SH-SY5Y (cell line): Measurements from ENCODE around the gene TMEM69.

Experiments
- GATA2 ChIP-seq: IDR thresholded peaks from 2 replicates; pipeline ENCODE4 v1.6.1; 2011; ENCODE audit warnings: mild to moderate bottlenecking, low read depth, low read length
- GATA3 ChIP-seq: IDR thresholded peaks from 2 replicates; pipeline ENCODE4 v1.6.1; 2011; ENCODE audit warnings: low read depth, mild to moderate bottlenecking, low read length, moderate library complexity

DNA sequence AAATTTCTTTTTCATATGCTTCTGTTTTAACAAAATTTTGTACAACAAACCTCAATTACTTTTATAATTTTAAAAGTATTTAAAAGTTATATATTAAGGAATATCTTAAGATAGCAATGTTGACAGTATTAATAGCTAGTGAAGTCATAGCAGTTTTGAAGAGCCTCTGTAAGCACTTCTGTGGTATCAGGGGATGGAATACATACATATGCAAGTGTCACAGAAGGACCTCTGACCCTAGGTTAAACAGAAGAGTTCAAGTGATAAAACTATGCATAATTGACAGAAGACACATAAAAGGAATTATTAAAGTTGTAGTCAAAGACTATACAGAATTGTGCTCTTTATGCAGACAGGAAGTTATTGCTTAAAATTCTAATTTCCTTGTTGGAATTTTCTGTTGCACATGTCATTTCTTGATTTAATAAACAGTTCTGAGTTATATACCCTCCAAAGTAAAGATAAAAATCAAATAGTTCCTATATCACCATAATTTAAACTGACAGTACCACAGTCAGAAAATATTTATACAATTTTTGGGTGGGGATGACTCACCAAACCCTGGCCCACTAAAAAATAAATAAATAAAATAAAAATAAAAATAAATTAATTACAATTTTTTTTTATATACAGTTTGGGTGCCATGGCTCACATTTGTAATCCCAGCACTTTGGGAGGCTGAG, 35.4 kb downstream of the TMEM69 start:
- TF ChIP-seq GATA3 (no peak), GATA2 (no peak)
